GM18520 (cell line): ENCODE data around the gene KCNK15.
A peak's percentile ranks its signal among the peaks of the same experiment; 100 is the strongest.
"Not testable (repeated sequence)": the region's sequence is repeated elsewhere in the genome, so short reads cannot be mapped to it uniquely, and the experiment has no call there.

ENCODE experiments used
- ATAC-seq: cut with Tn5 transposase; IDR thresholded peaks from one replicate; pipeline ENCODE4 v1.9.1; 2021; ENCODE audit not compliant: unreplicated experiment

KCNK15 gene

GRCh38 chr20:44745598-44746366, at the start of gene KCNK15:
Gene KCNK15, plus strand, starts transcription at chr20:44745865. Its CDS starts 46 bp downstream, at chr20:44745911.
- ATAC-seq = no peak

- ATAC-seq = no peak
Observed at GRCh38 chr20:44696315-44696714, 49.4 kb upstream of the KCNK15 start.

GRCh38 chr20:44697041-44697440, 48.6 kb upstream of the KCNK15 start:
- not testable (repeated sequence) for ATAC-seq

- no peak for ATAC-seq
Observed at GRCh38 chr20:44698351-44698750, 47.3 kb upstream of the KCNK15 start.

GRCh38 chr20:44700306-44700705, 45.4 kb upstream of the KCNK15 start:
- no peak for ATAC-seq

GRCh38 chr20:44701118-44701857, 44.4 kb upstream of the KCNK15 start:
- ATAC-seq = no peak

- no peak for ATAC-seq
Observed at GRCh38 chr20:44701858-44702256, 43.8 kb upstream of the KCNK15 start.

- ATAC-seq = peak; percentile 62
Observed at GRCh38 chr20:44702776-44703175, 42.9 kb upstream of the KCNK15 start.

- no peak for ATAC-seq
Observed at GRCh38 chr20:44703183-44703925, 42.3 kb upstream of the KCNK15 start.

- no peak for ATAC-seq
Observed at GRCh38 chr20:44703956-44704488, 41.6 kb upstream of the KCNK15 start.

- no peak for ATAC-seq
Observed at GRCh38 chr20:44704551-44704971, 41.1 kb upstream of the KCNK15 start.

- ATAC-seq = no peak
Observed at GRCh38 chr20:44705364-44706094, 40.1 kb upstream of the KCNK15 start.

- ATAC-seq = no peak
Observed at GRCh38 chr20:44706301-44707017, 39.2 kb upstream of the KCNK15 start.

- no peak for ATAC-seq
Observed at GRCh38 chr20:44707018-44707579, 38.6 kb upstream of the KCNK15 start.

GRCh38 chr20:44709380-44709779, 36.3 kb upstream of the KCNK15 start:
- no peak for ATAC-seq

GRCh38 chr20:44709797-44710196, 35.9 kb upstream of the KCNK15 start:
- no peak for ATAC-seq

- no peak for ATAC-seq
Observed at GRCh38 chr20:44711237-44711636, 34.4 kb upstream of the KCNK15 start.

GRCh38 chr20:44714102-44714700, 31.5 kb upstream of the KCNK15 start:
- ATAC-seq = no peak
